SH-SY5Y (cell line): ENCODE results near the gene ZNF804A.

ENCODE experiments used
- GATA2 ChIP-seq: IDR thresholded peaks from 2 replicates; pipeline ENCODE4 v1.6.1; 2011; ENCODE audit warnings: mild to moderate bottlenecking, low read depth, low read length
- GATA3 ChIP-seq: IDR thresholded peaks from 2 replicates; pipeline ENCODE4 v1.6.1; 2011; ENCODE audit warnings: low read depth, mild to moderate bottlenecking, low read length, moderate library complexity

- TF ChIP-seq GATA2 (no peak), GATA3 (no peak)
Observed at GRCh38 chr2:184734338-184734737, 136.0 kb downstream of the ZNF804A start.
